GM12878 (cell line): ENCODE measurements around the gene NRP2. TPM values are rescaled to one million over a fixed set of nuclear protein-coding genes. Genes with fewer than 3 reads are reported as not detected.

Experiments used
- ATAC-seq: fragments of 200-7000 bp; cut with Tn5 transposase; 3 replicates; pipeline ENCODE4 v1.9.1; 2020; ENCODE audit warnings: mild to moderate bottlenecking, moderate library complexity
- BruUV-seq: library from RNA; stranded (reverse); fragments of 400-500 nt; replicated peaks from 2 replicates; lab custom pipeline; 2021; lab: Mats Ljungman, UMichigan
- CTCF ChIA-PET: fragments of 300-600 bp; sonication (Branson Sonifier 250); formaldehyde crosslinking; extraction: SDS; loops from one replicate; lab custom pipeline; 2021; ENCODE audit warnings: inconsistent platforms; lab: Yijun Ruan, JAX
- POLR2A ChIA-PET: fragments of 350-600 bp; formaldehyde crosslinking; extraction: SDS; loops from one replicate; lab custom pipeline; 2021; ENCODE audit warnings: inconsistent platforms; lab: Charles Lee
- RAD21 ChIA-PET: fragments of 300-600 bp; sonication (Branson Sonifier 250); formaldehyde crosslinking; loops from one replicate; lab custom pipeline; 2023; ENCODE audit warnings: antibody characterized with exemption; ENCODE audit not compliant: unreplicated experiment; lab: Charles Lee
- SMC1A ChIA-PET: fragments of 300-600 bp; sonication (Branson Sonifier 250); formaldehyde crosslinking; loops from one replicate; lab custom pipeline; 2023; ENCODE audit not compliant: unreplicated experiment, uncharacterized antibody; lab: Charles Lee
- DNase-seq: peaks from one replicate; pipeline ENCODE4 v3.0.0-alpha.2; 2011; ENCODE audit warnings: low read depth, low spot score
- FAIRE-seq: peaks from 3 replicates; lab custom pipeline; 2011; peaks lifted over from hg19 to GRCh38; lab: Jason Lieb, UNC
- H2AFZ ChIP-seq: 2 replicates; pipeline ENCODE4 v1.6.0; 2011; ENCODE audit warnings: low read depth, low read length, control low read depth; ENCODE audit not compliant: control insufficient read depth
- H3K27ac ChIP-seq: 2 replicates; pipeline ENCODE4 v1.5.1; 2011; ENCODE audit warnings: control low read depth; ENCODE audit not compliant: control insufficient read depth, insufficient read depth
- H3K27me3 ChIP-seq, 2 experiments: replicated peaks in 1 of 2; 2 replicates each; pipeline versions ENCODE4 v1.6.0 to v1.6.1; 2011; ENCODE audit warnings: low read length in 1 of 2; ENCODE audit not compliant: control insufficient read depth in 2 of 2, insufficient read depth in 2 of 2
- H3K36me3 ChIP-seq, 2 experiments: 2 replicates each; pipeline ENCODE4 v1.5.1; 2011; ENCODE audit warnings: low read length in 1 of 2; ENCODE audit not compliant: control insufficient read depth in 2 of 2, insufficient read depth in 2 of 2
- H3K4me1 ChIP-seq: 2 replicates; pipeline ENCODE4 v1.6.1; 2011; ENCODE audit warnings: mild to moderate bottlenecking, low read length, moderate library complexity, mixed read lengths; ENCODE audit not compliant: control insufficient read depth, insufficient read depth
- H3K4me2 ChIP-seq: 2 replicates; pipeline ENCODE4 v1.6.0; 2011; ENCODE audit warnings: control low read depth; ENCODE audit not compliant: control insufficient read depth, insufficient read depth
- H3K4me3 ChIP-seq: fragments of 200-600 bp; sonication (generic); 2 replicates; pipeline ENCODE4 v1.5.1; 2016
- H3K79me2 ChIP-seq: 2 replicates; pipeline ENCODE4 v1.6.0; 2011; ENCODE audit warnings: low read length; ENCODE audit not compliant: control insufficient read depth, insufficient read depth
- H3K9ac ChIP-seq: 2 replicates; pipeline ENCODE4 v1.8.0; 2011; ENCODE audit warnings: low read length, control low read depth, mixed read lengths; ENCODE audit not compliant: control insufficient read depth, insufficient read depth
- H3K9me3 ChIP-seq: replicated peaks from 3 replicates; pipeline ENCODE4 v1.5.1; 2011; ENCODE audit warnings: mild to moderate bottlenecking, low read length; ENCODE audit not compliant: control insufficient read depth, insufficient read depth
- H4K20me1 ChIP-seq: 2 replicates; pipeline ENCODE4 v1.6.0; 2011; ENCODE audit not compliant: control insufficient read depth, insufficient read depth
- E4F1 ChIP-seq: fragments of 450-650 bp; IDR thresholded peaks from 2 replicates; pipeline ENCODE4 v1.6.1; 2018; ENCODE audit warnings: borderline replicate concordance, mild to moderate bottlenecking; ENCODE audit not compliant: partially characterized antibody
- POLR2AphosphoS5 ChIP-seq: IDR thresholded peaks from 2 replicates; pipeline ENCODE4 v1.6.1; 2011; ENCODE audit warnings: mild to moderate bottlenecking, low read length, inconsistent platforms
- ZBED1 ChIP-seq: IDR thresholded peaks from 2 replicates; pipeline ENCODE4 v1.6.1; 2016; ENCODE audit warnings: borderline replicate concordance
- WGBS: methylation state at CpG from one replicate; pipeline ENCODE4 v1.1.6; 2016; ENCODE audit warnings: low lambda C conversion rate; ENCODE audit not compliant: insufficient replicate concordance, insufficient coverage; ENCODE audit errors: missing lambda C conversion rate; 5-methylcytosine and 5-hydroxymethylcytosine counted together
- in situ Hi-C: fragments of 300-500 bp; cut with MboI; formaldehyde crosslinking; loops from 9 replicates; pipeline ENCODE4 v1.14.3; 2018; ENCODE audit warnings: mixed read lengths
- intact Hi-C: fragments of 100-400 bp; cut with micrococcal nuclease; formaldehyde crosslinking; loops from one replicate; pipeline ENCODE4 v1.14.2; 2022; ENCODE audit not compliant: unreplicated experiment
- polyA plus RNA-seq, 11 experiments: library from polyadenylated mRNA; depleted of rRNA in 4 of 11; unstranded in 6 of 11; stranded (reverse) in 5 of 11; fragments of >200 nt; fragmentation: Nextera tagmentation in 4 of 11; fragmentation: Illumina TruSeq in 1 of 11; extraction: Ambion mirVana in 4 of 11; extraction: Trizol in 1 of 11; gene quantifications; 1 replicate in 1 of 11; 2 replicates in 10 of 11; pipeline versions ENCODE4 v1.2.1 to v1.2.3, GENCODE V29; 2011 to 2016; ENCODE audit warnings: inconsistent platforms in 2 of 11, missing spikeins in 2 of 11, low read depth in 1 of 11
- total RNA-seq, 4 experiments: library from RNA; depleted of rRNA in 3 of 4; stranded (reverse); fragments of >200 nt in 3 of 4; fragmentation: Illumina TruSeq in 1 of 4; extraction: Trizol in 1 of 4; gene quantifications; 2 replicates each; pipeline versions ENCODE4 v1.2.1 to v1.2.3, GENCODE V29; 2013 to 2021
- TF ChIP-seq, protein P1 (sequence below): fragments of 450-650 bp; IDR thresholded peaks from 2 replicates; pipeline ENCODE4 v1.6.1; 2017; ENCODE audit warnings: antibody characterized with exemption, mild to moderate bottlenecking, moderate library complexity

Gene NRP2
- total and polyA plus RNA-seq, 10 of the 15 experiments (the other 5 are each of a cell fraction or from before 2014, with no cell fraction given), result 0.06 to 1.2 (median 0.46) TPM

DNA sequence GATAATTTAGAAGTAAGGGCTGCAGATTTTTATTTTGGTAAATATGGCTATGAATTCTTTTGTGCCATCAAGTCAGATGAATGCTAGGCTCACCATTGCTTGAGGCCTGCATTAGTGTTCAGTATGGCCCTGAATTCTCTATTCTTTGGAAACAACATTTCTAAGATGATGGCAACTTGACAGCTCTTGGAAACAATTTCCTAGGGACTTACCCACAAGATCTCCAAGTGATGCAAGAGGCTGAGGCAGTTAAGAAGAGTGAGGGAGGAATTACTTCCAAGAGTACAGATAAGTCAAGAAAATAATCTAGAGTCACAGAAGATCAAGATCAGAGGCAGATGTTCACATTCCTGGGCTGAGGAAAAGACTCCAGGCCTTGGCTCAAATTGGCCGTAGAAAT lies 129.1 kb downstream of the NRP2 start:
- Histone ChIP-seq H3K36me3 (no peaks in the 10 kb centered on the region), H3K9ac (no peak overlapping the region), H3K79me2 (no peaks in the 10 kb centered on the region), H3K27me3 (peaks cover 0 to 1% of the 10 kb centered on the region in 2 experiments; a peak in 1 of 4 replicates), H3K9me3 (no peaks in the 10 kb centered on the region), H3K4me1 (no peaks in the 10 kb centered on the region), H4K20me1 (no peaks in the 10 kb centered on the region), H3K4me3 (no peak overlapping the region), H3K4me2 (no peak overlapping the region), H2AFZ (no peak overlapping the region), H3K27ac (no peak overlapping the region)
- no peak for ATAC-seq
- intact Hi-C loops, result no loop called here
- in situ Hi-C loops, result no loop called here
- ChIA-PET RAD21 (no interaction called here), CTCF (no interaction called here), POLR2A (no interaction called here), SMC1A (no interaction called here)
- FAIRE-seq, result peak; percentile 18
- no TSS peak for BruUV-seq
- TF ChIP-seq E4F1 (no peak), POLR2AphosphoS5 (no peak), ZBED1 (no peak)
- TF ChIP-seq, protein P1, sequence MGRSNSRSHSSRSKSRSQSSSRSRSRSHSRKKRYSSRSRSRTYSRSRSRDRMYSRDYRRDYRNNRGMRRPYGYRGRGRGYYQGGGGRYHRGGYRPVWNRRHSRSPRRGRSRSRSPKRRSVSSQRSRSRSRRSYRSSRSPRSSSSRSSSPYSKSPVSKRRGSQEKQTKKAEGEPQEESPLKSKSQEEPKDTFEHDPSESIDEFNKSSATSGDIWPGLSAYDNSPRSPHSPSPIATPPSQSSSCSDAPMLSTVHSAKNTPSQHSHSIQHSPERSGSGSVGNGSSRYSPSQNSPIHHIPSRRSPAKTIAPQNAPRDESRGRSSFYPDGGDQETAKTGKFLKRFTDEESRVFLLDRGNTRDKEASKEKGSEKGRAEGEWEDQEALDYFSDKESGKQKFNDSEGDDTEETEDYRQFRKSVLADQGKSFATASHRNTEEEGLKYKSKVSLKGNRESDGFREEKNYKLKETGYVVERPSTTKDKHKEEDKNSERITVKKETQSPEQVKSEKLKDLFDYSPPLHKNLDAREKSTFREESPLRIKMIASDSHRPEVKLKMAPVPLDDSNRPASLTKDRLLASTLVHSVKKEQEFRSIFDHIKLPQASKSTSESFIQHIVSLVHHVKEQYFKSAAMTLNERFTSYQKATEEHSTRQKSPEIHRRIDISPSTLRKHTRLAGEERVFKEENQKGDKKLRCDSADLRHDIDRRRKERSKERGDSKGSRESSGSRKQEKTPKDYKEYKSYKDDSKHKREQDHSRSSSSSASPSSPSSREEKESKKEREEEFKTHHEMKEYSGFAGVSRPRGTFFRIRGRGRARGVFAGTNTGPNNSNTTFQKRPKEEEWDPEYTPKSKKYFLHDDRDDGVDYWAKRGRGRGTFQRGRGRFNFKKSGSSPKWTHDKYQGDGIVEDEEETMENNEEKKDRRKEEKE, result no peak
- no peak for DNase-seq
- whole genome bisulfite sequencing, result 50% methylated on average over 1 of the region's 1 CpG
